T-helper 9 cell (primary cell): ENCODE data around the gene PDPK1.
"Not testable (repeated sequence)": the region's sequence is repeated elsewhere in the genome, so short reads cannot be mapped to it uniquely, and the experiment has no call there.

ENCODE experiments used
- DNase-seq: peaks from one replicate; pipeline ENCODE4 v3.0.0-alpha.2; 2020

PDPK1 gene

GRCh38 chr16:2526135-2526534 is 11.7 kb upstream of the PDPK1 start:
- no peak for DNase-seq

GRCh38 chr16:2527071-2527783 is 10.6 kb upstream of the PDPK1 start:
- no peak for DNase-seq

DNA sequence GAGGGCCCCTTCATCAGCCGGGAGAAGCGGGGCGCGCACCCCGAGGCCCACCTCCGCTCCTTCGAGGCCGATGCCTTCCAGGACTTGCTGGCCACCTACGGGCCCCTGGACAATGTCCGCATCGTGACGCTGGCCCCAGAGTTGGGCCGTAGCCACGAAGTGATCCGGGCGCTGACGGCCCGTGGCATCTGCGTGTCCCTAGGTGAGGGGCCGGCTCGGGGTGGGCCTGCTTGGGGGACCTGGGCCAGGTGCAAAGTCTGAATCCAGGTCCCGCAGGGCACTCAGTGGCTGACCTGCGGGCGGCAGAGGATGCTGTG is 10.1 kb upstream of the PDPK1 start:
- DNase-seq, result no peak

- DNase-seq, result no peak
Observed at GRCh38 chr16:2528161-2529060, 9.4 kb upstream of the PDPK1 start.

- no peak for DNase-seq
Observed at GRCh38 chr16:2529061-2529931, 8.5 kb upstream of the PDPK1 start.

DNA sequence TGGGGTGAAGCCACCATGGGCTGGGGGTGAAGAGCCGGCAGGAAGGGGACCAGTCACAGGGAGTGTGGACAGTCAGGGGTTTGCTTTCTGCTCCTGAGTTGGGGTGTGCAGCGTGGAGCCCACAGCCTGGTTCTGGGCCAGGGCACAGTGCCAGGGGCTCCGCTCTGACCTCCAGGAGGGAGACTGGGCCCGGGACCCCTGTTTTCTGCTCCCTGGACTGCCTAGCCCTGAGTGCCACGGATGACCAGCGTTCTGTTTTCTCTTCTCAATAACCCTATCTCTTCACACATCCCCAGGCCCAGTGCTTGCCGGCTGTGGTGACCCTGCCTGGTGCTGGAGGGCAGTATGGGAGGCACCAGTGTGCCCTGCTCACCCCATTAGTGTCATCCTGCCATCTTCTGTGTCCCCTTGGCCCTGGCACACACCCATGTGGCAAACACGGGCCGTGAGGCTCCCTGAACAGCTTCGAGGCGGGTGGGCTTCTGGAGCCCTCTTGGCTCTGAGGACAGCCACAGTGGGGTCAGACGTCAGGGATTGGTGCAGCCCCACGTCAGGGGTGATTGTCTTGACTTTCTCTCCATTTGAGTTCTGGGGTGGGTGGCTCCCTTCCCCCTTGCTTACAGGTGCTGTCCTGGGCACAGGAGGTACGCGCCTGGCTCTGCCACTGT is 7.7 kb upstream of the PDPK1 start:
- DNase-seq, result no peak

- DNase-seq, result no peak
Observed at GRCh38 chr16:2530629-2531318, 7.0 kb upstream of the PDPK1 start.

DNA sequence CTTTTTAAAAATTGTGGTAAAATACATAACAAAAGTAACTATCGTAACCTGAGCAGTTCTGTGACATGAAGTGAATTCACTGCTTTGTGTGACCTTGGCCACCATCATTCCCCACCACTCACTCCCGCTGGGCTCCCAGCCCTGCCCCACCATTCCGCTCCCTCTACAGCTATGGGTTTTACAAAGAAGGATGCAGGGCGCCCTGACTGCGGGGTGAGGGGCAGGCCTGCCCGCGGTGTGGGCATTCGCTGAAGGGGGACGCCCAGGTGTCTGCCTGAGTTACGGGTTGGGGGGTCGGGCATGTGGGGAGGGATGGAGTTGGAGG is 6.5 kb upstream of the PDPK1 start, which contains the start of gene CEMP1:
TSS of gene CEMP1 (minus strand) at position 38 of the 325 bp plus-strand sequence. CDS start 335 bp downstream, outside the sequence.
- DNase-seq, result no peak

GRCh38 chr16:2531696-2532493 is 5.9 kb upstream of the PDPK1 start:
- DNase-seq, result peak; percentile 94

- DNase-seq, result peak; percentile 53
Observed at GRCh38 chr16:2532494-2533141, 5.2 kb upstream of the PDPK1 start.

- not testable (repeated sequence) for DNase-seq
Observed at GRCh38 chr16:2533142-2533755, 4.6 kb upstream of the PDPK1 start.

DNA sequence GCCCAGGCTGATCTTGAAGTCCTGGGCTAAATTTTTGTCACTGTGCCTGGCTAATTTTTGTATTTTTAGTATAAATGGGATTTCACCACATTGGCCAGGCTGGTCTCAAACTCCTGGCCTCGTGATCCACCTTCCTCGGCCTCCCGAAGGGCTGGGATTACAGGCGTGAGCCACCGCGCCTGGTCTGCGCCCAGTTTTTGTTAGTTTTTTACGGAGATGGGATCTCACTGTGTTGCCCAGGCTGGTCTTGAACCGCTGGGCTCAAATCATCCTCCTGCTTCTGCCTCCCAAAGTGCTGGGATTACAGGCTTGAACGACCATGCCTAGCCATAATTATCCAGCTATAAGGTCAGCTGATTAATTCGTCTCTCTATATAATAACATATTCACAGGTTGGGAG is 3.9 kb upstream of the PDPK1 start:
- DNase-seq, result no peak

- DNase-seq, result not testable (repeated sequence)
Observed at GRCh38 chr16:2534335-2534734, 3.5 kb upstream of the PDPK1 start.

DNA sequence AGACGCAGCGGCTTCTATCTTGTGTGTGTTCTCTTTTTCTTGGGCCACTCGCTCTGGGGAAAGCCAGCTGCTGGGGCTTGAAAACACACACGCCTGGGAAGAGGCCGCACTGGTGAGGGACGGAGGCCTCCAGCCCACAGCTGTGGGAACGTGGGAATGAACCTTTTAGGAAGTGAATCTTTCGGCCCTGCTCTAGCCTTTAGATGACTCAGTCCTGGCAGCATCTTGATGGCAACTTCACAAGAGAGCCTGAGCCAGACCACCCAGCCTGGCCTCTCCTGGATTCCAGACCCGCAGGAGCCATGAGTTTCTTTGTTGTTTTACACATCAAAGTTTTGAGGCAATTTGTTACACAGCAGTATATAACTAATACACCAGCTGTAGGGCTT is 2.2 kb upstream of the PDPK1 start:
- DNase-seq, result no peak

- not testable (repeated sequence) for DNase-seq
Observed at GRCh38 chr16:2539192-2539844, 1.5 kb downstream of the PDPK1 start.

GRCh38 chr16:2539845-2540458 is 2.1 kb downstream of the PDPK1 start:
- peak; percentile 29 for DNase-seq

DNA sequence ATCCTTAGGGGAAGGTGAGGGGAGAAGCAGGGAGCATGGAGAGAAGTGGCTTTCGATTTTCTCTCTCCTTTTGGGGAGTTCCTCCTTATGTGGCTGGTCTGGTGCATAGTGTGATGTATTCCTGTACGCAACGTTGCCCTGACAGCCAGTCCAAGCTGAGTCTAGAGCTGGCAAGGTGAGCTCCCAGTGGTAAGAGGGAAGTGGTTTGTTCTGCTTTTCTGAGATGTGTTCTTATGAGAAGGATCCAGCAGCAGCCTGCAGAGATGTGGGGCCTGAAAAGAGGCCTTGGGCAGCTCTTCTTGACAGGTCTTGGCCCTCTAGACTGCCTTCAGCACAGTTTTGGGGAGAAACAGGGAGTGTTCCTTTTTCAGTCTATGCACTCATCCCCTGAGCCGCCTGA is 3.1 kb downstream of the PDPK1 start:
- DNase-seq, result not testable (repeated sequence)

DNA sequence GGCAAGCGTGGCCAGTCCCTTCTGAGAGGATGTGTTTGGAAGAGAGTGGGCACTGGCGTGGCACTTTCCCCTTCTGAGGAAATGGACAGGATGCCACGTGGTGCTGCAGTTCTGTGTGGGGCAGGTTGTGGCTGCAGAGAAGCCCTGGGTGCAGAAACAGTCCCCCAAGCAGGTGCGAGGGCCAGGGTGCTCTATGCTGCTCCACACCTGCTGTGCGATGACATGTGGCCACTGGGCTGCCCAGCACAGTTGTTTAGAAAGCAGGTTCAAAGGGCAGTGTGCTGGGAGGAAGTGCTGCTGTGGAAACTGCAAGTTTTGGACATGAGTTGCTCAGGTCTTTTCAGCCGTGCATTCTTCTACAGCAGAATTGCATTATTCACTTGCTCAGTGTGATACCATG is 3.6 kb downstream of the PDPK1 start:
- not testable (repeated sequence) for DNase-seq

DNA sequence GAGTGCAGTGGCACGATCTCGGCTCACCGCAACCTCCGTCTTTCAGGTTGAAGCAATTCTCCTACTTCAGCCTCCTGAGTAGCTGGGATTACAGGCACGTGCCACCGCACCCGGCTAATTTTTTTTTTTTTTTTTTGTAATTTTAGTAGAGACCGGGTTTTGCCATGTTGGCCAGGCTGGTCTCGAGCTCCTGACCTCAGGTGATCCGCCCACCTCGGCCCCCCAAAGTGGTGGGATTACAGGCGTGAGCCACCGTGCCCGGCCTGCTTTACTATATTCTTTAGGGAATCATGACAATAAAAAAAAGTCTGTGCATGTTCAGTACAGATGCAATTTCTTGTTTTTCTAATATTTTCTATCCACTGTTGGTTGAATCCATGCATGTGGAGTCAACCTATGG is 6.0 kb downstream of the PDPK1 start:
- not testable (repeated sequence) for DNase-seq
